Ammon's horn (tissue), 1 donor: Measurements from ENCODE around the gene KNDC1.
"Not testable (repeated sequence)": the region's sequence is repeated elsewhere in the genome, so short reads cannot be mapped to it uniquely, and the experiment has no call there.

ENCODE experiments used
- DNase-seq: peaks from one replicate; pipeline ENCODE4 v3.0.0-alpha.2; 2016; ENCODE audit warnings: low spot score

KNDC1 gene

GRCh38 chr10:133259602-133259989 lies 99.6 kb downstream of the KNDC1 start:
- DNase-seq, result no peak

DNA sequence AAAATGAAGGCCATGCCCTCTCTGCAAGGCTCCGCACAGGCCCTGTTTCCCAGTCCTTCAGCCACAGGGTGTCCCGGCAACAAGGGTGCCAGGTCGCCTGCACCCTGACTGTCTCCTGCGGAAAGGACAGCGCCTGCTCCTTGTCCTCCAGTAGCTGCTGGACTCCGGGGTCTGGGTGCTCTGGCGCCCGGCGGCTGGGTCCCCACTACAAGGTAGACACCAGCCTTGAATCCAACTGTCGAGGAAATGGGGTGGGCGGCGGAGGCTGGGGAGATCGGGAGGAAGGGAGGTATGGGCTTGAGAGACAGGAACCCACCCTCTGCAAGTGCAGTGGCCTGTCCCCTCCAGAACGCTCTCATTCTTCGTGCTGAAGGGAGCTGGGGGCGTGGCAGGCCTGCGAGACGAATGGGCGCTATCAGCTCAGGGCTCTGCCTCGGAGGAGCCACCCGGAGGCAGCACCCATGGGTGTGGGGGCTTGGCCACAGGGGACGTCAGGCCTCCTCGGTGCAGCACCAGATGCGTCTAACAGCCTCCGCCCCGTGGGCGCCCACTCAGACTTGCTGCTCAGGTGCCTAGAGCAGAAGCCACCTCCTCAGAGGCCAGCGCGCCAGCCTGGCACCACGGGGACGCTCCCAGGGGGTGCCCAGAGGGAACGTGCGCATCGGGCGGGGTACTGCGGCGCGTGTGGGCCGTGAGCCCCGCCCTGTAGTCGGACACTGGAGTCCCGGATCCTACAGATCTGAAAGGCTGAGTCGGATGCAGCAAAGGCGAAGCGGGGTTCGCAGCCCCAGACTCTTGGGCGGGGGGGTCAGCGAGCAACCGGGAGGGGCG lies 101.1 kb downstream of the KNDC1 start:
- peak; percentile 43 for DNase-seq

DNA sequence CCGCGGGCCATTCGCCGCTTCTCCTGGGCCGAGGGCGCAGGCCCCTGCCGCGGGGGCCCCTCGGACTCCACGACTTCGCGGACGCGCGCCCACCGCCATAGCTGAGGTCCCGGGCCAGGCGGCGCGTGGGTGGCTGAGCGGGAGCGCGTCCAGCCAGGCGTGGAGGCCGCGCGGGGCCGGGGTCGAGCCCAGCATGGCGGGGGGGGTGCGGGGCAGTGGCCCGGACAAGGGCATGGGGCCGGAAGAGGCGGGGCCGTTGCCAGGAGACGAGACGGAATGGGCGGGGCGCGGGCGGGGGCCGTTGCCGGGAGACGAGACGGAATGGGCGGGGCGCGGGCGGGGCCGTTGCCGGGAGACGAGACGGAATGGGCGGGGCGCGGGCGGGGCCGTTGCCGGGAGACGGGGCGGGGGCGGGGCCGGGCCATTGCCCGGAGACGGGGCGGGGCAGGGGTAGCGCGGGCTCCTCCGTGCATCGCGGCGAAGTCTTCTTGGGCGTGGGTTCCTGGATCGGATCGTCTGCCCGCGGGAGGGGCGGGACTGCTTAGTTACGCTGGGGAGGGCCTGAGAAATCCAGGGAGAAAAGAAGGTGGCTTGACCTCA lies 101.8 kb downstream of the KNDC1 start:
- peak; percentile 79 for DNase-seq

DNA sequence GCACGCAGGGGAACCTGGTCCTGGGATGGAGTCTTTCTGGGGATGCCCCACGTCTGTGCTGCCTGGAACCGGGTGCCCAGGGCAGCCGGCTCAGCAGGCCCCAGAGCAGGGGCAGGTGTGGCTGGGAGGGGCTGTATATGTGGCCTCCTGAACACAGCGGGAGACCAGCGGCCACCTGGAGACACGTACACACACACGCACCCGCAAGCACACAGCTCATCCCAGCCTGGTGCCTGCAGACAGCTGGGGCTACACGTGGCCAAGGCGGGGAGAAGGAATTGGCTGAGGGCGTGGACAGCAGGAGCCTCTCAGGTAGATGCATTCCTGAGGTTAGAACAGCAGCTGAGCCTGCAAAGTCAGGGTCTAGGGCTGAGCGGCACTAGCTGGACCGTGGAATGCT lies 102.7 kb downstream of the KNDC1 start:
- no peak for DNase-seq

DNA sequence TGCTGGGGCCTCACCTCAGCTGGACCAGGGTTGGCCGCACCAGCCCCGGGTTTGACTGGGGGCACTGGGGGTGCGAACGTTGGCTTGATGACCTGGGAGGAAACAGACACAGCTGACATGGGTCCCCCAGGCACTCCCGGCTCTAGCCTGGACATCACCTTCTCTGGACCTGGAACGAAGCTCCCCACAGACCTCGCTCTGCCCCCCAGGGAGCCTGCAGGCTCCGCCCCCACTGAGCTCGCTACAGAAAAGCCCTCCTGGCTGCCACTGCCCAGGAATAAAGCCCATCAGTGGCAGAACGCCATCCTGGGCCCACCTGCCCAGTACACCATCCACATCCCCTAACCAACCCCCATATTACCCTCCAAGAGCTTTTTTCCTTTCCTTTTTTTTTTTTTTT lies 103.7 kb downstream of the KNDC1 start:
- no peak for DNase-seq

GRCh38 chr10:133264461-133264860 lies 104.4 kb downstream of the KNDC1 start:
- no peak for DNase-seq

GRCh38 chr10:133265052-133265451 lies 105.0 kb downstream of the KNDC1 start:
- not testable (repeated sequence) for DNase-seq

DNA sequence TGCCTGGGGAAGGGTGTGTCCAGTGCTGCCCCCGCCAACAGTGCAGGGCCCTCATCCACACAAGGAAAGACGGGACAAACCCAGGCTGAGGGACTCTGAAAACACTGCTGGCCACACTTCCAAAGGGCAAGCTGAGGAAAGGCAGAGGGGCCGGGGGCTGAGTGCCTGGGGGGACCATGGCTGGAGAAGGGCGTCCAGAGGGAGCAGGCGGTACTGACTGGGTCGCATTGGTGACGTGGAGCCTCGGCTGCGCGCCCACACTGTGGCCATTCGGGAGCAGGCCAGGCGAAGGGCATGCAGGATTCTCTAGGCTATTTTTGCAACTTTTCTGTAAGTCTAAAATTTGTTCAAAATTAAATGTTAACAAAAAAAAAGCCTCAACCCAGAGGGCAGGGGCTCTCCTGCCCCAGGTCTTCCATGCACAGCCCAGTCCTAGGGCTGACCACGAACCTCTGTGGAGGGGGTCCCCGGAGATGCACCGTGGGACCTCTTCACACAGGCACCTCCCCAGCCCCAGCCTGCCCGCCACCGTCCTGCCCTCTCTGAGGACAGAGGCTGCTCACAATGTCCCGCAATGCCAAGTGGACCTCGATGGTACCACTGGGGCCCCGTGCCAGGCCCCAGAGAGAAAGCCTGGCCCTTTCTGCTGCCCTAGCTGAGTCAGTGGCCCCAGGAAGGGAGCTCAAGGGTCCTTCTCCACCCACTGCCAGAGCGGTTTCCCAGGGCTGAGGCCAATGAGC lies 106.2 kb downstream of the KNDC1 start:
- no peak for DNase-seq

GRCh38 chr10:133267293-133267692 lies 107.3 kb downstream of the KNDC1 start:
- DNase-seq, result no peak

- no peak for DNase-seq
These were observed 107.8 kb downstream of the KNDC1 start for GRCh38 chr10:133267829-133268228.

DNA sequence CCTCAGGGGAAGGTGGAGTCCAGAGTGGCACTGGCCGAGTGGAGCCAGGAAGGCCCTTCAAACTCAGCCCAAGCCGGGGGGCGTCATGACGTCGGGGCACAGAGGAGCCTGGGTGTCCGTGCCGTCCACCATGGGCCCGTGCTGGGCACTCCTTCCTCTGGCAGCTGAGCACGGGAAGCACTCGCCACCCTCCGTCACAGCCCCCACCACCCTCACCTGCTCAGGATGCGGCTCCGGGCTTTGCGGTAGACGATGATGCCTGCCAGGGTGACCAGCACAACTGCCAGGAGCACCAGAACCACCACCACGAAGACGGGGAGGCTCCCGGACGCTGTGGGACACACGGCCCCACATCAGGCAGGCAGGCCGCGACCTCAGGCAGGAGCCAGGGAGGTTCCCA lies 108.5 kb downstream of the KNDC1 start:
- DNase-seq, result no peak

DNA sequence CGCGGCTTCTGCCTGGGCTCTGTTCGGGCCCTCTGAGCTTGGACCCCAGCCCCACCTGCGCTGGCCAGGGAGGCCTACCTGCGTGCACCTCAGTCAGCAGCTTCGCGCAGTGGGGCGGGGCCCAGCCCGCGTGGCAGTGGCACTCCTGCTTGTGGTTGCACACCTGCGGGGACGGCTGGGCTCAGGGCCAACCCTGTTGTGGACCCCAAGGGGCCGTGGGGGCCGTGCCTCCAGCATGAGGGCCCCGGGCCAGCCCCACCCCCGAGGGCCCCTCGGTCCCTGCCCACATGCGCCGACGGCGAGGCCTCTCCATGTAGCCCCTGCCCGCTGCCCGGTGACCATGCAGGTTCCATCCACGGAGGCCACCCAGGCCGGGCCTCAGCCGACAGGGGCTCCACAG lies 109.3 kb downstream of the KNDC1 start:
- no peak for DNase-seq

- no peak for DNase-seq
These were observed 110.2 kb downstream of the KNDC1 start for GRCh38 chr10:133270204-133270603.

DNA sequence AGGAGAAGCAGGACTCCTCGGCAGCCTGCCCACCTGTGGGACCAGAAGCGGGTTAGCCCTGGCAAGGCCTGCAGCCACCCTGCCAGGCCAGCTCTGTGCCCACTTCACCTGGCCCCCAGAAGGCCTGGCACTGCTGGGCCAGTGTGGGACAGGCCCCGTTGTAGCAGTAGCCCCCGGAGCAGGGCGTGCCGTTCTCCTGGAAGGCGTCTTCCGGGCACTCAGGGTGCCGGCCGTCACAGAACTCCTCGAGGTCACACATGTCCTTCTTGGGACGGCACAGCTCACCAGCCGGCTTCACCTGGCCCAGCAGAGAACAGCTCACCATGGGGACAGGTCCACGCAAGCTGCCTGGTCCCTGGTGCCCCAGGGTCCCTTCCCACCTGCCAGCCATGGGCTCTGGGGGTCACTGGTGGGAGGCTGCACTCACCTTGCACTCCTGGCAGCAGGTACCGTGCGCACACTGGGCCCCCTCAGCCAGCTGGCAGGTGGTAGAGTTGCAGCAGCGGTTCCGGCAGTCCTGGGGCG lies 110.8 kb downstream of the KNDC1 start:
- DNase-seq, result no peak

DNA sequence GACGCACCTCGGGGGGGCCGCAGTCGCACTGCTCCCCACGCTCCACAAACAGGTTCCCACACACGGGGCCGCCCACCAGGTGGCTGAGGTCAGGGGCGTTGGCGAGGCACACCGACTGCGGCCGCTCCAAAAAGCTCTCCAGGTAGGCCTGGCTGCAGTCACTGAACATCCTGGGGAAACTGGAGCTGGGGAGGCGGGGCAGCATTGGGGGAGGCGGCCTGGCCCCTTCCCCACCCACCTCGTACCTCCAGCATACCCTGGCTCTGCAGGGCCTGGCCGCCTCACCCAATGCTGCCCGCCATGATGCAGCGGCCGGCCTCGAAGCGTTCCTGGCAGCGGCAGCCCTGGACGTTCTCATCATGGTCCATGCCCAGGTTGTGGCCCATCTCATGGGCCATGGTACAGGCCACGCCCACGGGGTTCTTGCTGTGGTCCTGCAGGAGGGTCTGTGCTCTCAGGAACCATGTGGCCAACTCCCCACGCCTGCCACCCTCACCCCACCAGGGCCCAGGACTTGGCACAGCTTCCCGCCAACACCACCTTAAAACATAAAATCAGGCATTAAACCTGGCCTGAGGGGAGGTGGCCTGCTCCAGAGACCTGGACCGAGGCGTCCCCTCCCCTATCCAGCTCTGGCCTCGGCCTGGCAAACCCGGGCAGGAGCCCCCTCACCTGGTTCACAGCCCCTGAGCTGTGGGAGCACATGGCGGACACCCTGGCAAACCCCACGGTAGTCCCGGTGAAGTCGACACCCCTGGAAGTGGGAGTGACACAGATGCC lies 111.7 kb downstream of the KNDC1 start:
- DNase-seq, result no peak

DNA sequence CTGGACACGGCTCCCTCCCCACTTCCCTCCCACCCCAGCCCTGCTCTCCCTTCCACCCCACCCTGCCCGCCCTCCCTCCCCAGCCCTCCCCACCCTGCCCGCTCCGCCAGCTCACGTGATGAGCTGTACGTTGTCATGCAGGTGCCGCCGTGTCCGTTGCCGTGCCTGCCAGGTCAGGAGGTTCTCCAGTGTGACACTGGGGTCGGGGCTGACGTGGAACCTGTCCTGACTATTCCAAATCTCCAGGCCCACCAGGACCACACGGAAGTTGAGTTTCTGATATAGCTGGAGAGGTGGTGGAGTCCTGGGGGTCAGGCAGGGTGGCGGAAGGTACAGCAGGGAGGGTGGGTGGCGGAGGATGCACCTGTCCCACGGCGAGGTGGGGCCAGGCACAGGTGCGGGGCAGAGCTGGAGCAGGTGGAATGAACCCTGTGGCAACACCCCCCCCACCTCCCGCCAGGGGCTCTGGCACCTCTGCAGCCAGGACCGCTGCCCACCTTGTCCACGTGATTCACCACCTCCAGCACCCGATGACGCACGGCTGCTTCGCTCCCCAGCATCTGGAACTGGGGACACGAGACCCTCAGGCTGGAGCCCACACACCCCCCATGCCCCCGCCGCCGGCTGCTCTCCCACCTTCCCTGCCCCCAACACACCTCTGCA lies 112.4 kb downstream of the KNDC1 start:
- DNase-seq, result no peak

DNA sequence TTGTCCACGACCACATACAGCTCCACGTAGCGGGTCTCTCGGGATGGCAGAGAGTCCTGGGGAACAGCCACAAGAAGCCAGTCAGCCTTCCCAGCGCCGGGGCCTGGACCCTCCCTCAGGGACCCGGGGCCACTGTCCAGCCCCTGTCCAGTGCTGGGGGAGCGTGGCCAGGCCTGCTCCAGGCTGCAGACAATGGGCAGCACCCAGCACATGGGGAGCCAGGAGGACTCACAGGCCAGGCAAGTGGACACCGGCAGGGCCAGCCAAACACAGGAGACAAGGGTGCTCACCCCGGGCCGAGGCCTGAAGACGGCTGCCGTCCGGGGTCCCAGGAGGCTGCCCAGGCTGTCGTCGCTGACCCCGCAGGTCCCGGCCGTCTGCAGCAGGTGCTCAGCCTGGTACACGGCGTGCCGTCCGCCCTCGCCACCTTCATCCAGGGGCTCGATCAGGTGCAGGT lies 113.0 kb downstream of the KNDC1 start:
- DNase-seq, result no peak

- DNase-seq, result no peak
These were observed 113.6 kb downstream of the KNDC1 start for GRCh38 chr10:133273534-133274143.

- DNase-seq, result no peak
These were observed 115.0 kb downstream of the KNDC1 start for GRCh38 chr10:133274751-133275683.

DNA sequence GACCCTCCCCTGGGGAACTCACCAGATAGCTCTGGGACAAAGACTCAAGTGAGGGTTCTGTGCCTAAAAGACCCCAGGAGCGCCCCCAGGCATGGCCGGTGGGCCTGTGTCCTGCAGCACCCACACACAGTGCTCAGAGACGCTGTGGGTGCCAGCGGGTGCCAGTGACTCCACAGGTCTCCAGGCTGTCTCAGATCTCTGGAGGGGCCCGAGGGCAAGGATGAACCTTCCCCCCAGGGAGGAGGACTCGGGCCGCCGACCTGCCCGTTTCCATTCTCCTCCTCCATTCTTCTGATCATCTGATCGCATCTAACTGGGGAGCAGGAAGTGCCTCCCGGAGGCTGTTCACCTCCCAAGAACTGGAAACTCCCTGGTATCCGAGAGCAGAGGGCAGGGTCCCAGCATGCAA lies 115.7 kb downstream of the KNDC1 start:
- no peak for DNase-seq
